HG02588 (cell line): Measurements from ENCODE around the gene ZNF624.

Experiments used
- ATAC-seq: cut with Tn5 transposase; IDR thresholded peaks from one replicate; pipeline ENCODE4 v1.9.1; 2021; ENCODE audit warnings: mild to moderate bottlenecking, moderate library complexity; ENCODE audit not compliant: unreplicated experiment

Gene ZNF624

DNA sequence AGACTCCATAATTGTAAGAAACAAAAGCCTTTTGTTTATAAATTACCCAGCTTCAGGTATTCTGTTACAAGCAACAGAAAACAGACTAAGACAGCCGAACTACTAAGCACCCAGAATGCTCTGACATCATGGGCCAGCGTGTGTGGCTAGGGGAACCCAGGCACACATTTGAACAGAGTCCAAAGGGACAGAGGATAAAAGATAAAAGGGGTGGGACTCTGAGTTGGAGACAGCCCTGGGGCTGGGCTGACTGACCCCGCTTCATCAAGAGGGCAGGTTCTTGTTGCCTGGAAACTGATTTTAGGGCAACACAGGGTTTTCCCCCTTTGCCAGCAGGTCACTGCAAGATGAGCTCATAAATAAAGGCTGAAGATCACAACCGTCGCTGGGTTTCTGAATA is 54.1 kb downstream of the ZNF624 start:
- no peak for ATAC-seq

DNA sequence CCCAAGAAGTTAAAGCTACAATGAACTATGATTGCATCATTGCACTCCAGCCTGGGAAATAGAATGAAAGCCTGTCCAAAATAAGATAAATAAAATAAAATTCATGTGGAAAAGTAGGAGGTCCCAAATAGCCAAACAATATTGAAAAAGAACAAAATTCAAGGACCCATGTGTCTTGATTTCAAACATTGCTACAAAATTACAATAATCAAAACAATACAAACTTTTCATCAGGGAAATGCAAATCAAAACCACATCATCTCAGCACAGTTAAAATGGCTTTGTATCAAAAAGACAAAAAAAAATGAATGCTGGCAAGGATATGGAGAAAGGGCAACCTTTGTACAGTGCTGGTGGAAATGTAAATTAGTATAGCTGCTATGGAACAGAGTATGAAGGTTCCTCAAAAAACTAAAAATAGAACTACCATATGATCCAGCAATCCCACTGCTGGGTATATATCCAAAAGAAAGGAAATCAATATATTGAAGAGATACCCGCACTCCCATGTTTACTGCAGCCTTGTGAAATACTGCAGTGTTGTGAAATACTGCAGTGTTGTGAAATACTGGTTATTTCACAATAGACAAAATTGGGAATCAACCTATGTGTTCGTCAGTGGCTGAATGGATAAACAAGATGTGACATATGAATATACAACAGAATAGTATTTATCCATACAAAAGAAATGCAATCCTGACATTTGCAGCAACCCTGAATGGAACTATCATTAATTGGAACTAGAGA is 60.1 kb downstream of the ZNF624 start:
- no peak for ATAC-seq

DNA sequence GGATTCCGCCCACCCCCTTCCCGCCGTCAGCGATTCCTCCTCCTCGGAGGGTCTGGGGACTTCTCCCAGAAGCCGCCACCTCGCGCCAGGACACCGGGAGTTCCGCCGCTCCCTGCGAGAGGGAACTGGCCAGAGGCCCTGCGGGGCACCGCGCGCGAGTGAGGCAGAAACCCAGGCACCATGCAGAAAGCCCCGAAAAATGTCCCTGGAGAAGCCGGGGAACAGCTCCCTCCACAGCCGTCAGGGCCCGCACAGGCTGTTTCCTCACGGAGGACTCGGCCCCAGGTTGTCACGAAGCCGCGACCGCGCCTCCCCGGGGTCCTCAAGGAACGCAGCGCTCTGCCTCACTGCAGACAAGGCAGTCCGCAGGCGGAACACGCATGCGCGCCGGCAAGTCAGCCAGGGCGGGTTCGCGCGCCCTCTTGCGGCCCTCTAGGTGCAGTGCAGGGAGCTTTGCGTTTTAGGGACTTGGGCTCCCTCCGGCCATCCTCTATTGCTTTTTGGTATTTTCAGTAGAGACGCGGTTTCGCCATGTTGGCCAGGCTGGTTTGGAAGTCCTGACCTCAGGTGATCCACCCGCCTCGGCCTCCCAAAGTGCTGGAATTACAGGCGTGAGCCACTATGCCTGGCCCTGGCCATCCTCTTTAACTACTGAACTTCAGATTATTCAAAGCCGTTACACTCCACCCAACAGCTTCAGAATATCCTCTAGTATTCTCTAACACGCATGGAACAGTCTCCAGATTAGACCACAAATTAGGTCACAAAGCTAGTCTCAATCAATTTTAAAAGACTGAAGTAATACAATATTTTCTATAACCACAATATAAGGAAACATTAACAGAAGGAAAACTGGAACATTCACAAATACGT is 64.3 kb downstream of the ZNF624 start:
- ATAC-seq, result peak; percentile 70

- ATAC-seq, result no peak
Measured at GRCh38 chr17:16585796-16586195, 67.9 kb downstream of the ZNF624 start.

DNA sequence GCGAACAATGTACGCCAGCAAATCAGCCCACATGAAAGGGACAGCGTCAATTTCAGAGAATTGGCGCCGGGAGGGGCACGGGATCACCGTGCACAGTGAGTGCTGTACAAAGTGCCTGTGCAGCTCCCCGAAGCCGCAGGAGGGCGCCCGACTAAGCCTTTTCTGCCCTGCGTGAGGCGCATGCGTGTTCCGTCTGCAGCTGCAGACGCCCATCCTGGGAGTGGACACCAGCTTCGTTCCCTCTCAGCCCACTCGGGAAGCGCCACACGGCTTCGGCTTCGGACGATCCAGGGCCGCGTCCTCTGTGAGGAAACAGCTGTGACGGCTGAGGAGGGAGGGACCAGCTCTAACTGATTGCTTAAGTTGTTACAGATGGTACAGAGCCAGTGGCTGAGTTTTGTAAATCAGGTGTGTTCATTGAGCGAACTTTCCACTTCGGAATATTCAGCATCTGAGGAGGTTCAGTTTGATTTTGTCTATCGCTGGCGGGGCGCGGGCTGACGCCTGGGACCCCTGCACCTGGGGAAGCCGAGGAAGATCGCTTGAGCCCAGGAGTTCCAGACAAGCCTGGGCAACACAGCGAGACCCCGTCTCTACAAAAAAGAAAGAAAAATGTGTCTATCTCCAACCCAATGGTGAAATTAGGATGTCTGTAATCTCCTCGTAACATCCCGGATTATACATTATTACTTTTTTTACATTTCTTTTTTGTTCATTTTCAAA is 69.2 kb downstream of the ZNF624 start:
- no peak for ATAC-seq

DNA sequence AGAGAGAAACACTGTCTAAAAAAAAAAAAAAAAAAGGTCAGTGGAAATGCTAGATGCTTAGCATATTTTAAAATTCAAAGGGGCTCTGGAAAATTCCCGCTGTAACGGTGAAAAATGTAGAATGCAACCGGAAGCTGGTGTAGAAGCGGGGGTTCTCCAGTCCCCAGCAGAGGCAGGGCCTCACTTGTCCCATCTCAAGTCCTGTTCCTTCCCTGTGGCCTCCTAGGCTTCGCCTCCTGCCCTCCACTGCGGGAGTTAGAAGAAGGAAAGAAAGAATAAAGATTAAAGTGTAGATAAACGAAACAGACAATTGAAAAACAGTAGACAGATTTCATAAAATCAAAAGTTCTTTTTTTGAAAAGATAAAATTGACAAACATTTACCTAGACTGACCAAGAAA is 69.9 kb downstream of the ZNF624 start:
- no peak for ATAC-seq

DNA sequence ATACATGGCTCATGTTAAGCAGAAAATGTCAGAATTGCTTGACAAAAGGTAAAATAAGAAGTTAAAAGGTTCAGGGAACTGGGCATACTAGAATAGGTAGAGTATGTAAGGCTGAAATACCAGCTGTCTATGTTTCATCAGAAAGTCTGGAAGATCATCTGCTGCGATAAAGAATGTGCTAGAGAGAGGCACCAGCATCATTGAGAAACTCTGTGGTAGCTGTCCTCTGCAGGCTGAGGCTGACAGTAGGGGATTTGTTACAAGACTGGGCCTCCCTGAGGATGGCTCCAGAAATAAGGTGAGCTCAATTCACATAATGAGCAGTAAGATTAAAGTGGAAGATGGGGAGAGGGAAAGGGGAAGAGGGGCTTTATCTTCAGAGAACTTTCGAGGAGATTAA is 80.2 kb downstream of the ZNF624 start:
- ATAC-seq, result no peak
